WI38 (cell line): ENCODE results near the gene TTLL1.

ENCODE experiments used
- H3K4me3 ChIP-seq: 2 replicates; pipeline ENCODE4 v1.5.1; 2011; ENCODE audit warnings: low read depth, mild to moderate bottlenecking, control low read depth, low read length
- CTCF ChIP-seq: IDR thresholded peaks from 2 replicates; pipeline ENCODE4 v1.5.1; 2012; ENCODE audit warnings: low read depth, mild to moderate bottlenecking, control low read depth, low read length

TTLL1 gene

GRCh38 chr22:43098356-43098755 is 9.2 kb upstream of the TTLL1 start:
- no peak overlapping the region for H3K4me3 ChIP-seq
- TF ChIP-seq CTCF = no peak

- no peak for TF ChIP-seq CTCF
- H3K4me3 ChIP-seq = no peak overlapping the region
Measured at GRCh38 chr22:43096420-43096819, 7.2 kb upstream of the TTLL1 start.

GRCh38 chr22:43094551-43094950 is 5.4 kb upstream of the TTLL1 start:
- TF ChIP-seq CTCF = no peak

GRCh38 chr22:43094085-43094484 is 4.9 kb upstream of the TTLL1 start:
- no peak overlapping the region for H3K4me3 ChIP-seq
- no peak for TF ChIP-seq CTCF

More at GRCh38 chr22:43094551-43094950, 5.4 kb upstream of the TTLL1 start:
- H3K4me3 ChIP-seq = no peak overlapping the region

GRCh38 chr22:43092085-43092484 is 2.9 kb upstream of the TTLL1 start:
- TF ChIP-seq CTCF = no peak
- H3K4me3 ChIP-seq = no peak overlapping the region

- peak; percentile 19; the same call in 1 of the 2 replicates for TF ChIP-seq CTCF
- H3K4me3 ChIP-seq = no peak overlapping the region
Measured at GRCh38 chr22:43090130-43090789, 1.1 kb upstream of the TTLL1 start.

- no peak for TF ChIP-seq CTCF
- peak overlapping the region; percentile 85 for H3K4me3 ChIP-seq
Measured at GRCh38 chr22:43088627-43088983, 586 bp downstream of the TTLL1 start.
